Stomach (tissue), 4 donors: ENCODE data around the gene SHMT2.

Experiments used
- CTCF ChIP-seq, 7 experiments: fragments of 450-650 bp in 4 of 7; fragments of 200-600 bp in 3 of 7; sonication (generic) in 3 of 7; IDR thresholded peaks; one replicate each; pipeline ENCODE4 v1.5.1; 2016 to 2019; ENCODE audit warnings: antibody characterized with exemption in 7 of 7, control low read depth in 2 of 7, mild to moderate bottlenecking in 1 of 7
- EP300 ChIP-seq: sonication (generic); formaldehyde crosslinking; IDR thresholded peaks from one replicate; pipeline ENCODE4 v1.6.1; 2017; ENCODE audit warnings: antibody characterized with exemption
- POLR2A ChIP-seq, 4 donors: fragments of 450-650 bp; IDR thresholded peaks; one replicate each; pipeline ENCODE4 v1.6.1; 2016; ENCODE audit warnings: antibody characterized with exemption in 4 of 4, control low read depth in 2 of 4, mild to moderate bottlenecking in 1 of 4, moderate library complexity in 1 of 4

GRCh38 chr12:57191410-57191809 is 38.1 kb upstream of the SHMT2 start:
- TF ChIP-seq CTCF (IDR thresholded peaks at IDR 0.05) (no peak), POLR2A (IDR thresholded peaks at IDR 0.05) (no peak), EP300 (no peak)
